Epithelial cell of umbilical artery (primary cell): Measurements from ENCODE around the gene IFT22. TPM values are rescaled to one million over a fixed set of nuclear protein-coding genes. Genes with fewer than 3 reads are reported as not detected.

Experiments used
- total RNA-seq: library from RNA; depleted of rRNA; stranded (reverse); fragments of >200 nt; gene quantifications from 2 replicates; pipeline ENCODE4 v1.2.3, GENCODE V29; 2014

IFT22 gene
- total RNA-seq = 17.9 and 26.1 TPM in 2 replicates

DNA sequence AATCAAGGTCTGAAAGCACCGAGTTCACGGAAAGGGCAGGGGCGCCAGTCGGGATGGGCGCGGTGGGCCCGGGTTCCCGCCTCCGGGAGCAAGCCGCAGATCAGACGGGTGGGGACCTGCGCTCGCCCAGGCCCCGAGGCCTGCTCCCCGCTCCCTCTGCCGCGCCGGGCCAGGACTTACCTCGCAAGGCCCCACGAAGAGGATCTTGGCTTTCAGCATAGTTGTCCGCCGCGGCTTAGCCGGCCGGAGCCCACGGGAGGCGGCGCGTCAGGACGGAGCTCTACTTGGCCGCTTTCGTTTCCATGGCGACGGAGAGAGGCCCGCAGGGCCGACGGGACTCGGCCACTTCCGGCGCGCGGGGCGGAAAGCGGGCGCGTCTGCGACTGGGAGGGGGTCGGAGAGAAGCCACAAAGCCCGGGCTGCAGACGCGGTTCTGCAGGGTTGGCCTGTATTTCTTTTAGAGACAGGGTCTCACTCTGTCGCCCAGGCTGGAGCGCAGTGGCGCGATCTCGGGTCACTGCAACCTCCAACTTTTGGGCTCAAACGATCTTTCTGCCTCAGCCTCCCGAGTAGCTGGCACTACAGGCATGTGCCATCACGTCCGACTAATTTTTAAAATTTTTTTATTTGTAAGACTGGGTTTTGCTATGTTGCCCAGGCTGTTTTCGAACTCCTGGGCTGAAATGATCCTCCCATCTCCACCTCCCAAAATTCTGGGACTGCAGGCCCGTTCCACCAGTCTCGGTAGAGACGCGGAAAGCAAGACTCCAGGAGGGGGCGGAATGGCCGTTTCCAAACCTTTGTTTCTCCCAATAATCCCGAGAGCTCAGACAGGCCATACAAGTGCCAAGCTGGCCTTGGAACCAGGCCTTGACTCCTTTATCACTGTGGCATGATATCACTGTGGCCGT lies at the start of gene IFT22:
Gene IFT22, minus strand, starts transcription at position 322 of the 911 bp plus-strand sequence. Its CDS starts 103 bp downstream, at position 219.

DNA sequence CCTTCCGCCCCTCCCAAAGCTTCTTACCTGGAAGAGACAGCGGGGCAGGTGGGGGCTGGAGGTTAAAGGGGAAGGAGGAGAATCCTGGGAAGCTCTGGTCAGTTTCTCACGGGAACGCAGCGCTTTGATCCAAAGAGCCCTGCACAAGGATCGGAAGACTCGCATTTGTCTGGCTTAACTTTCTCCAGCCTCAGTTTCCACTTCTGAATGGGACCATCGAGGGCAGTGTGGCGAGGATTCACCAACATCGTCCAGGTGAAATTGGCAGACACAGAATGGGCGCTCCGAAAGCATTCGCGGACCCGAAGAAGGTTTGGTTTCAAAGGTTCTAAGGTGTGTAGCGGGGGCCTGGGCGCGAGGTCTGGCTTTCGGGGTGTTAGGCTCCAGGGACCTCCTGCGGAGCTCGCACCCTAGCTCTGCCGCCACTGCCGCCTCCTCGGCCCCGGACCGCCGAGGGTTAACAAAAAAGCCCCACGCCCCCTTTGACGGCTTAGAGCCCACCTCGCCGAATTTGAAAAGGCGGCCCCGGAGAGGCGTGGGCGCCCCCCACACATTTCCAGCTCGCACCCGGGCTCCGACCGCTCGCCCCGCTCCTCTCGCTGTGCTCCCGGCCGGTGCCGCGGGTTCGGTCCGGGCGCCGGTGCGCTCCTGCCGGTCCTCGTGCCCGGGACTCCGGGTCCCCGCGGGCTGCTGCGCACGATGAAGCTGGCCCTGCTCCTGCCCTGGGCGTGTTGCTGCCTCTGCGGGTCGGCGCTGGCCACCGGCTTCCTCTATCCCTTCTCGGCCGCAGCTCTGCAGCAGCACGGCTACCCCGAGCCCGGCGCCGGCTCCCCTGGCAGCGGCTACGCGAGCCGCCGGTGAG lies 41.0 kb upstream of the IFT22 start, which contains the start of gene COL26A1:
Gene COL26A1, plus strand, starts transcription at position 542 of the 862 bp plus-strand sequence. Its CDS starts 158 bp downstream, at position 700.

Other genes with a start within 250 kb of the IFT22 start
- gene TRIM56, start 236.3 kb downstream of the IFT22 start, total RNA-seq = 6.5 and 17.5 TPM in 2 replicates
- 1,622 and 2,149 TPM in 2 replicates for gene SERPINE1, start 194.7 kb downstream of the IFT22 start, total RNA-seq
- 189 and 211 TPM in 2 replicates for gene AP1S1, start 167.3 kb downstream of the IFT22 start, total RNA-seq
- gene VGF, start 156.2 kb downstream of the IFT22 start, total RNA-seq = 0.32 and 1.1 TPM in 2 replicates
- gene NAT16, start 141.5 kb downstream of the IFT22 start, total RNA-seq = not detected in 2 replicates
- gene MOGAT3, start 120.8 kb downstream of the IFT22 start, total RNA-seq = not detected in 2 replicates
- 51.0 and 53.2 TPM in 2 replicates for gene PLOD3, start 104.2 kb downstream of the IFT22 start, total RNA-seq
- 109 and 149 TPM in 2 replicates for gene ZNHIT1, start 103.6 kb downstream of the IFT22 start, total RNA-seq
- gene CLDN15, start 84.0 kb downstream of the IFT22 start, total RNA-seq = 1.3 and 2.9 TPM in 2 replicates
- 336 and 410 TPM in 2 replicates for gene FIS1, start 76.7 kb downstream of the IFT22 start, total RNA-seq
- gene COL26A1, start 41.1 kb upstream of the IFT22 start, total RNA-seq = not detected in 2 replicates